Measurements from ENCODE around the gene NCSTN. TPM values are rescaled to one million over a fixed set of nuclear protein-coding genes. Genes with fewer than 3 reads are reported as not detected.

NCSTN gene
- total RNA-seq, 4 donors from 2014 or later = 37.2 to 64.9 (median 48.3) TPM

DNA sequence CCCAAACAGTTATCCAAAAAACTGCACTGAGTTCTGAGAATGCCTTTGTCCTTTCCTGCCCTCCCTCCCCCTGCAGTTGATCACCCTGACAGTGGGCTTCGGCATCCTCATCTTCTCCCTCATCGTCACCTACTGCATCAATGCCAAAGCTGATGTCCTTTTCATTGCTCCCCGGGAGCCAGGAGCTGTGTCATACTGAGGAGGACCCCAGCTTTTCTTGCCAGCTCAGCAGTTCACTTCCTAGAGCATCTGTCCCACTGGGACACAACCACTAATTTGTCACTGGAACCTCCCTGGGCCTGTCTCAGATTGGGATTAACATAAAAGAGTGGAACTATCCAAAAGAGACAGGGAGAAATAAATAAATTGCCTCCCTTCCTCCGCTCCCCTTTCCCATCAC, 14.9 kb downstream of the NCSTN start:
- no peak overlapping the region for H3K4me3 ChIP-seq (ENCODE audit: low read depth, poor library complexity, severe bottlenecking)
- TF ChIP-seq, protein P1, sequence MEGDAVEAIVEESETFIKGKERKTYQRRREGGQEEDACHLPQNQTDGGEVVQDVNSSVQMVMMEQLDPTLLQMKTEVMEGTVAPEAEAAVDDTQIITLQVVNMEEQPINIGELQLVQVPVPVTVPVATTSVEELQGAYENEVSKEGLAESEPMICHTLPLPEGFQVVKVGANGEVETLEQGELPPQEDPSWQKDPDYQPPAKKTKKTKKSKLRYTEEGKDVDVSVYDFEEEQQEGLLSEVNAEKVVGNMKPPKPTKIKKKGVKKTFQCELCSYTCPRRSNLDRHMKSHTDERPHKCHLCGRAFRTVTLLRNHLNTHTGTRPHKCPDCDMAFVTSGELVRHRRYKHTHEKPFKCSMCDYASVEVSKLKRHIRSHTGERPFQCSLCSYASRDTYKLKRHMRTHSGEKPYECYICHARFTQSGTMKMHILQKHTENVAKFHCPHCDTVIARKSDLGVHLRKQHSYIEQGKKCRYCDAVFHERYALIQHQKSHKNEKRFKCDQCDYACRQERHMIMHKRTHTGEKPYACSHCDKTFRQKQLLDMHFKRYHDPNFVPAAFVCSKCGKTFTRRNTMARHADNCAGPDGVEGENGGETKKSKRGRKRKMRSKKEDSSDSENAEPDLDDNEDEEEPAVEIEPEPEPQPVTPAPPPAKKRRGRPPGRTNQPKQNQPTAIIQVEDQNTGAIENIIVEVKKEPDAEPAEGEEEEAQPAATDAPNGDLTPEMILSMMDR (IDR thresholded peaks at IDR 0.05) = no peak
- TF ChIP-seq POLR2A (IDR thresholded peaks at IDR 0.05) = no peak
- 87 to 90% methylated on average over 4 of the region's 4 CpGs for WGBS, 2 donors
- DNase-seq (ENCODE audit: low spot score in 2 of 2) = peak in 1 of 2 donors; percentile 70
- intact Hi-C loops (cut with DNase I; ENCODE audit: low total_unique reads) = no loop called here

GRCh38 chr1:160359559-160360226, 16.5 kb downstream of the NCSTN start:
- 80 to 88% methylated on average over 9 of the region's 9 CpGs for WGBS, 2 donors
- DNase-seq (ENCODE audit: low spot score in 2 of 2) = peak in 1 of 2 donors; percentile 39
- intact Hi-C loops (cut with DNase I; ENCODE audit: low total_unique reads) = no loop called here

GRCh38 chr1:160360227-160360695, 17.1 kb downstream of the NCSTN start:
- H3K4me3 ChIP-seq (ENCODE audit: low read depth, poor library complexity, severe bottlenecking) = no peak overlapping the region
- DNase-seq (ENCODE audit: low spot score in 2 of 2) = peak in 1 of 2 donors; percentile 56
- intact Hi-C loops (cut with DNase I; ENCODE audit: low total_unique reads) = no loop called here
- no peak for TF ChIP-seq POLR2A (IDR thresholded peaks at IDR 0.05)
- WGBS, 2 donors = 79 to 85% methylated on average over 8 of the region's 8 CpGs

More at GRCh38 chr1:160359559-160360226, 16.5 kb downstream of the NCSTN start:
- no peak overlapping the region for H3K4me3 ChIP-seq (ENCODE audit: low read depth, poor library complexity, severe bottlenecking)
- no peak for TF ChIP-seq POLR2A (IDR thresholded peaks at IDR 0.05)
- TF ChIP-seq, protein P1 (IDR thresholded peaks at IDR 0.05) = no peak

- H3K4me3 ChIP-seq (ENCODE audit: low read depth, poor library complexity, severe bottlenecking) = no peak overlapping the region
- WGBS, 2 donors = 88 to 90% methylated on average over 2 of the region's 2 CpGs
- no peak for TF ChIP-seq POLR2A (IDR thresholded peaks at IDR 0.05)
- TF ChIP-seq, protein P1 (IDR thresholded peaks at IDR 0.05) = no peak
- intact Hi-C loops (cut with DNase I; ENCODE audit: low total_unique reads) = no loop called here
- no peak for DNase-seq (ENCODE audit: low spot score in 2 of 2)
Measured at GRCh38 chr1:160361199-160361598, 18.0 kb downstream of the NCSTN start.

DNA sequence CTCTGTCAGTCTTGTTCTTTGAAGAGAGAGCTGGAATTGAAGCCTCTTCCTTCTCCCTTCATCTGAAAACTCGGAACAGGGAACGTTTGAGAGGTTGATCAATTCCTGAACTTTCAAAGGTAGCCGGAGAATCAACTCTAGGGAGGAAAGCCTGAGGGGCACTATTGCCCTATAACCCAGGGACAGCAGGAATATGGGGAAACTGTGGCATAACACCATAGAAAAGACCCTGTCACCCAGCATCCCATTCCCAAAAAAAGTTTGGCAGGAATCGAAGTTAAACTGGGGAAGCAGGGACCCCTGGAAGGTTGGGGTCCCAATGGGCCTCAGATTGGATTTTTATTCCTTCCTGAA, 18.6 kb downstream of the NCSTN start:
- no peak for TF ChIP-seq POLR2A (IDR thresholded peaks at IDR 0.05)
- TF ChIP-seq, protein P1 (IDR thresholded peaks at IDR 0.05) = no peak
- intact Hi-C loops (cut with DNase I; ENCODE audit: low total_unique reads) = no loop called here
- no peak overlapping the region for H3K4me3 ChIP-seq (ENCODE audit: low read depth, poor library complexity, severe bottlenecking)
- WGBS, 2 donors = 69 to 85% methylated on average over 4 of the region's 4 CpGs
- no peak for DNase-seq (ENCODE audit: low spot score in 2 of 2)

- WGBS, 2 donors = 82 to 83% methylated on average over 9 of the region's 9 CpGs
- TF ChIP-seq, protein P1 (IDR thresholded peaks at IDR 0.05) = no peak
- TF ChIP-seq POLR2A (IDR thresholded peaks at IDR 0.05) = no peak
- peak in 1 of 2 donors; percentile 53 for DNase-seq (ENCODE audit: low spot score in 2 of 2)
- H3K4me3 ChIP-seq (ENCODE audit: low read depth, poor library complexity, severe bottlenecking) = no peak overlapping the region
- intact Hi-C loops (cut with DNase I; ENCODE audit: low total_unique reads) = no loop called here
Measured at GRCh38 chr1:160362168-160362957, 19.2 kb downstream of the NCSTN start.

All from lower leg skin (tissue), 4 donors.